OCI-LY7 (cell line): ENCODE results near the gene TANC1. TPM values are rescaled to one million over a fixed set of nuclear protein-coding genes. Genes with fewer than 3 reads are reported as not detected.

Experiments used
- BruUV-seq: library from RNA; stranded (reverse); fragments of 400-500 nt; replicated peaks from 2 replicates; lab custom pipeline; 2021; lab: Mats Ljungman, UMichigan
- CTCF ChIA-PET: fragments of 300-600 bp; sonication (Branson Sonifier 250); formaldehyde crosslinking; loops from one replicate; lab custom pipeline; 2022; ENCODE audit warnings: antibody characterized with exemption; ENCODE audit not compliant: unreplicated experiment; lab: Charles Lee
- POLR2A ChIA-PET: fragments of 300-600 bp; sonication (Branson Sonifier 250); formaldehyde crosslinking; loops from one replicate; lab custom pipeline; 2022; ENCODE audit warnings: antibody characterized with exemption; lab: Charles Lee
- DNase-seq: peaks from one replicate; pipeline ENCODE4 v3.0.0-alpha.2; 2015; ENCODE audit warnings: low spot score
- H2AFZ ChIP-seq: fragments of 200-600 bp; sonication (generic), shearing (Covaris generic); 2 replicates; pipeline ENCODE4 v1.6.1; 2014; ENCODE audit warnings: mild to moderate bottlenecking, antibody characterized with exemption, low read length, moderate library complexity
- H3K27ac ChIP-seq: fragments of 200-600 bp; sonication (generic); 2 replicates; pipeline ENCODE4 v1.5.1; 2014; ENCODE audit warnings: mixed run types, low read depth, mild to moderate bottlenecking, moderate library complexity, low read length, inconsistent platforms; ENCODE audit not compliant: poor library complexity, severe bottlenecking
- H3K36me3 ChIP-seq: fragments of 200-600 bp; sonication (generic); 2 replicates; pipeline ENCODE4 v1.6.1; 2014; ENCODE audit warnings: mild to moderate bottlenecking, antibody characterized with exemption, low read length, moderate library complexity, mixed read lengths; ENCODE audit not compliant: insufficient read depth
- H3K4me1 ChIP-seq: fragments of 200-600 bp; sonication (generic); 2 replicates; pipeline ENCODE4 v1.5.1; 2014; ENCODE audit warnings: mild to moderate bottlenecking, low read length; ENCODE audit not compliant: insufficient read depth, poor library complexity, severe bottlenecking
- H3K4me2 ChIP-seq: fragments of 200-600 bp; sonication (generic); 2 replicates; pipeline ENCODE4 v1.6.1; 2014; ENCODE audit warnings: mild to moderate bottlenecking, low read length
- H3K4me3 ChIP-seq: fragments of 200-600 bp; sonication (generic); 2 replicates; pipeline ENCODE4 v1.5.1; 2014; ENCODE audit warnings: mild to moderate bottlenecking, low read depth, low read length; ENCODE audit not compliant: poor library complexity, severe bottlenecking
- H3K79me2 ChIP-seq: fragments of 200-600 bp; sonication (generic); 2 replicates; pipeline ENCODE4 v1.6.1; 2016; ENCODE audit warnings: low read depth, mild to moderate bottlenecking, low read length, moderate library complexity, mixed read lengths; ENCODE audit not compliant: insufficient read depth
- H3K9me2 ChIP-seq: fragments of 200-600 bp; sonication (generic); 2 replicates; pipeline ENCODE4 v1.6.1; 2016; ENCODE audit warnings: mild to moderate bottlenecking, low read length, mixed read lengths; ENCODE audit not compliant: insufficient read depth
- H3K9me3 ChIP-seq: fragments of 200-600 bp; sonication (generic); 2 replicates; pipeline ENCODE4 v1.6.1; 2014; ENCODE audit warnings: mild to moderate bottlenecking, mixed run types, low read length, mixed read lengths
- H4K20me1 ChIP-seq: fragments of 200-600 bp; sonication (generic); 2 replicates; pipeline ENCODE4 v1.6.1; 2014; ENCODE audit warnings: mild to moderate bottlenecking, antibody characterized with exemption, low read length, moderate library complexity, mixed read lengths; ENCODE audit not compliant: insufficient read depth
- EZH2phosphoT487 ChIP-seq: fragments of 200-600 bp; sonication (generic); IDR thresholded peaks from 2 replicates; pipeline ENCODE4 v1.6.1; 2018; ENCODE audit warnings: low read depth, borderline replicate concordance, mild to moderate bottlenecking, mixed run types, antibody characterized with exemption, low read length, moderate library complexity, mixed read lengths
- intact Hi-C: fragments of 100-400 bp; cut with micrococcal nuclease; formaldehyde crosslinking; loops from one replicate; pipeline ENCODE4 v1.10.0; 2022; ENCODE audit not compliant: unreplicated experiment
- total RNA-seq, 2 experiments: library from RNA; depleted of rRNA in 1 of 2; stranded (reverse); fragments of >200 nt in 1 of 2; shearing (Covaris generic) in 1 of 2; gene quantifications; 2 replicates each; pipeline ENCODE4 v1.2.3, GENCODE V29; 2014 to 2022
- TF ChIP-seq, protein P1 (sequence below): fragments of 200-600 bp; sonication (generic); conservative IDR thresholded peaks from 2 replicates; pipeline ENCODE4 v1.5.1; 2014; ENCODE audit warnings: mild to moderate bottlenecking, antibody characterized with exemption, low read length, moderate library complexity, mixed read lengths

Gene TANC1
- total RNA-seq, 2 experiments from 2014 or later = 0.04 TPM; not detected in 1

DNA sequence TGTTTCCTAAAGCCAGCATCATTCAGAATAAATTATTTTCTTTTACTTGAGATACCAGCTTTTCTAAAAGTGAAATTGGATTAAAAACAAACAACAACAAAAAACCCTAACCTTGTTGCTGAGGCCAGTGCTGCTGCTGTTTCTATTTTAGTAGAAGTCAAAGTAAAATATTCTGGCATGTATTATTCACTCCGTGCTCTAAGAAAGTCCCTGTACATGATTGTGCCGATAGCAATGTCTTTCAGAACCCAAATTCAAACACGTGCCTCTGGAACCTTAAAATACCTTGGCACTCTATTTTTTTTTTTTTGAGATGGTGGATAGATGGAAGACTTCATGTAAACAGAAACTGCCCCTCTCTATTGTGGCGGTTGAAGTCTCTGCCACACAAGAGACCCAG, 43.7 kb downstream of the TANC1 start:
- H3K4me1 ChIP-seq = no peaks in the 10 kb centered on the region
- CTCF ChIA-PET = no interaction called here
- H3K79me2 ChIP-seq = no peaks in the 10 kb centered on the region

DNA sequence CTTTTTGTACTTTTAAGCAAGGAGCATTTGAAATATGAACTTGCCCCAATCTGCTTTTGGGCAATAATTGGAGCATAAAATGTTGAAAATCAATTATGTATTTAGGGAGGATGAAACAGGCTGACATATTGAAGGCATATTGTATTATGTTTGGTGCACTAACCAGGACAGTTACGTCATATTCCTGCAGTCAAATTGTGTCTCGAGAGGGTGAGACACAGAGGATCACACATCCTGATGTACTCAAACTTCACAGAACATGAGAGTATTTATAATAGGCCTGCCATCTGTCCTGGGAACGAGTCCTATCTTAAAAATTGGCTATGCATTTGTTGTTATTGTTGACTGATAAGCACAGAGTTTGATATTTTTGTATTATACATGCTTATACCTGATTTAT, 44.7 kb downstream of the TANC1 start:
- Histone ChIP-seq H3K4me2 (no peak overlapping the region), H3K79me2 (no peaks in the 10 kb centered on the region), H4K20me1 (no peaks in the 10 kb centered on the region), H3K9me3 (no peaks in the 10 kb centered on the region), H3K4me3 (no peak overlapping the region), H3K9me2 (no peaks in the 10 kb centered on the region), H2AFZ (no peak overlapping the region), H3K4me1 (no peaks in the 10 kb centered on the region), H3K36me3 (no peaks in the 10 kb centered on the region), H3K27ac (no peak overlapping the region)
- intact Hi-C loops = no loop called here
- TF ChIP-seq, protein P1, sequence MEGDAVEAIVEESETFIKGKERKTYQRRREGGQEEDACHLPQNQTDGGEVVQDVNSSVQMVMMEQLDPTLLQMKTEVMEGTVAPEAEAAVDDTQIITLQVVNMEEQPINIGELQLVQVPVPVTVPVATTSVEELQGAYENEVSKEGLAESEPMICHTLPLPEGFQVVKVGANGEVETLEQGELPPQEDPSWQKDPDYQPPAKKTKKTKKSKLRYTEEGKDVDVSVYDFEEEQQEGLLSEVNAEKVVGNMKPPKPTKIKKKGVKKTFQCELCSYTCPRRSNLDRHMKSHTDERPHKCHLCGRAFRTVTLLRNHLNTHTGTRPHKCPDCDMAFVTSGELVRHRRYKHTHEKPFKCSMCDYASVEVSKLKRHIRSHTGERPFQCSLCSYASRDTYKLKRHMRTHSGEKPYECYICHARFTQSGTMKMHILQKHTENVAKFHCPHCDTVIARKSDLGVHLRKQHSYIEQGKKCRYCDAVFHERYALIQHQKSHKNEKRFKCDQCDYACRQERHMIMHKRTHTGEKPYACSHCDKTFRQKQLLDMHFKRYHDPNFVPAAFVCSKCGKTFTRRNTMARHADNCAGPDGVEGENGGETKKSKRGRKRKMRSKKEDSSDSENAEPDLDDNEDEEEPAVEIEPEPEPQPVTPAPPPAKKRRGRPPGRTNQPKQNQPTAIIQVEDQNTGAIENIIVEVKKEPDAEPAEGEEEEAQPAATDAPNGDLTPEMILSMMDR = no peak
- TF ChIP-seq EZH2phosphoT487 = no peak
- DNase-seq = no peak
- ChIA-PET CTCF (no interaction called here), POLR2A (interaction anchor here (0.7 to 0.9 kb wide), 2 partner anchors 16 to 485 kb away, joined by 3 to 5 read pairs; no protein-coding TSS in a partner anchor)
- no TSS peak for BruUV-seq

More for the DNA sequence above, 43.7 kb downstream of the TANC1 start:
- Histone ChIP-seq H3K9me3 (no peaks in the 10 kb centered on the region), H4K20me1 (no peaks in the 10 kb centered on the region), H3K36me3 (no peaks in the 10 kb centered on the region), H2AFZ (no peak overlapping the region), H3K4me2 (no peak overlapping the region), H3K9me2 (no peaks in the 10 kb centered on the region), H3K27ac (no peak overlapping the region), H3K4me3 (no peak overlapping the region)
- BruUV-seq = no TSS peak
- no peak for TF ChIP-seq EZH2phosphoT487
- TF ChIP-seq, protein P1 = no peak
- intact Hi-C loops = no loop called here
- no peak for DNase-seq
- POLR2A ChIA-PET = interaction anchor here (0.9 kb wide), 1 partner anchor 15 kb away, joined by 5 read pairs; no protein-coding TSS in a partner anchor

DNA sequence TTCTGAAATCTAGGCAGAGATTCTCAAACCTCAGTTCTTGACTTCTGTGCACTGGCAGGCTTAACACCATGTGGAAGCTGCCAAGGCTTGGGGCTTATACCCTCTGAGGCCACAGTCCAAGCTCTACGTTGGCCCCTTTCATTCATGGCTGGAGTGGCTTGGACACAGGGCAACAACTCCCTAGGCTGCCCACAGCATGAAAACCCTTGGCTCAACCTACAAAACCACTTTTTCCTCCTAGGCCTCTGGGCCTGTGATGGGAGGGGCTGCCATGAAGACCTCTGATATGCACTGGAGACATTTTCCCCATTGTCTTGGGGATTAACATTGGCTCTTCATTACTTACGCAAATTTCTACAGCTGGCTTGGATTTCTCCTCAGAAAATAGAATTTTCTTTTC, 46.7 kb downstream of the TANC1 start:
- H3K9me2 ChIP-seq = no peaks in the 10 kb centered on the region
- CTCF ChIA-PET = no interaction called here
- H3K79me2 ChIP-seq = no peaks in the 10 kb centered on the region
- H3K36me3 ChIP-seq = no peaks in the 10 kb centered on the region
- H3K4me2 ChIP-seq = no peak overlapping the region
- no peak overlapping the region for H3K4me3 ChIP-seq
- intact Hi-C loops = no loop called here
- H3K27ac ChIP-seq = no peak overlapping the region
- no TSS peak for BruUV-seq
- H4K20me1 ChIP-seq = no peaks in the 10 kb centered on the region
- no peak for TF ChIP-seq EZH2phosphoT487
- H2AFZ ChIP-seq = no peak overlapping the region
- DNase-seq = no peak
- POLR2A ChIA-PET = no interaction called here
- H3K4me1 ChIP-seq = no peaks in the 10 kb centered on the region
- no peaks in the 10 kb centered on the region for H3K9me3 ChIP-seq
